Omental fat pad (tissue), 4 donors: Measurements from ENCODE around the gene SEC22A. TPM values are rescaled to one million over a fixed set of nuclear protein-coding genes. Genes with fewer than 3 reads are reported as not detected.

Experiments
- ATAC-seq: fragments of 150-250 bp; one replicate; pipeline ENCODE4 v1.9.1; 2016; ENCODE audit warnings: mild to moderate bottlenecking, moderate library complexity; ENCODE audit not compliant: low FRiP score
- DNase-seq: peaks from one replicate; pipeline ENCODE4 v3.0.0-alpha.2; 2019; ENCODE audit warnings: low spot score
- total RNA-seq, 4 donors: library from RNA; depleted of rRNA; stranded (reverse); fragments of >200 nt; gene quantifications; one replicate each; pipeline ENCODE4 v1.1.0, GENCODE V29; 2016
- TF ChIP-seq, protein P1 (sequence below), 3 donors: fragments of 450-650 bp; IDR thresholded peaks; one replicate each; pipeline ENCODE4 v1.5.1; 2016 to 2017; ENCODE audit warnings: antibody characterized with exemption in 3 of 3, mild to moderate bottlenecking in 3 of 3, moderate library complexity in 2 of 3

SEC22A gene
- total RNA-seq, 4 donors from 2014 or later, result 18.4 to 33.7 (median 31.1) TPM

- TF ChIP-seq, protein P1, sequence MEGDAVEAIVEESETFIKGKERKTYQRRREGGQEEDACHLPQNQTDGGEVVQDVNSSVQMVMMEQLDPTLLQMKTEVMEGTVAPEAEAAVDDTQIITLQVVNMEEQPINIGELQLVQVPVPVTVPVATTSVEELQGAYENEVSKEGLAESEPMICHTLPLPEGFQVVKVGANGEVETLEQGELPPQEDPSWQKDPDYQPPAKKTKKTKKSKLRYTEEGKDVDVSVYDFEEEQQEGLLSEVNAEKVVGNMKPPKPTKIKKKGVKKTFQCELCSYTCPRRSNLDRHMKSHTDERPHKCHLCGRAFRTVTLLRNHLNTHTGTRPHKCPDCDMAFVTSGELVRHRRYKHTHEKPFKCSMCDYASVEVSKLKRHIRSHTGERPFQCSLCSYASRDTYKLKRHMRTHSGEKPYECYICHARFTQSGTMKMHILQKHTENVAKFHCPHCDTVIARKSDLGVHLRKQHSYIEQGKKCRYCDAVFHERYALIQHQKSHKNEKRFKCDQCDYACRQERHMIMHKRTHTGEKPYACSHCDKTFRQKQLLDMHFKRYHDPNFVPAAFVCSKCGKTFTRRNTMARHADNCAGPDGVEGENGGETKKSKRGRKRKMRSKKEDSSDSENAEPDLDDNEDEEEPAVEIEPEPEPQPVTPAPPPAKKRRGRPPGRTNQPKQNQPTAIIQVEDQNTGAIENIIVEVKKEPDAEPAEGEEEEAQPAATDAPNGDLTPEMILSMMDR (IDR thresholded peaks at IDR 0.05), result no peak
- DNase-seq, result no peak
- ATAC-seq, result no peak
These were observed 45.3 kb upstream of the SEC22A start for GRCh38 chr3:123156276-123156995.

DNA sequence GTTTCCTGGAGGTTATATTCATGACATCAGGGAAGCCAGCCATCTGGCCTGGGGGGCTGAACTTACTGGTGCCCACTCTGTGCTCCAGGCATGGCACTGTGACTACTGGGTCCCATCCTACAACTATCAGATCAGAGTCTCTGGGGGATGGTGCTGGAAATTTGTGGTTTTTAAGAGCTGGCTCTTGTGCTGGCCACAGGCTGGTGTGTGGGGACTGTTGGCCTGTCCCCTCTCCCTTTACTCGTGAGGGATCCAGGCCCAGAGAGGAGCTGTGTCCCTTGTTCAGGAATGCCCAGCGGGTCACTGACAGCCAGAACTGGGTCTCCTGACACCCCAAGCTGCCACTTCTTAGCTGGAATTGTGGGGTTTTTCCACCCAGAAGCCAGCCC lies 44.5 kb upstream of the SEC22A start:
- DNase-seq, result no peak
- TF ChIP-seq, protein P1 (IDR thresholded peaks at IDR 0.05), result no peak
- no peak for ATAC-seq

DNA sequence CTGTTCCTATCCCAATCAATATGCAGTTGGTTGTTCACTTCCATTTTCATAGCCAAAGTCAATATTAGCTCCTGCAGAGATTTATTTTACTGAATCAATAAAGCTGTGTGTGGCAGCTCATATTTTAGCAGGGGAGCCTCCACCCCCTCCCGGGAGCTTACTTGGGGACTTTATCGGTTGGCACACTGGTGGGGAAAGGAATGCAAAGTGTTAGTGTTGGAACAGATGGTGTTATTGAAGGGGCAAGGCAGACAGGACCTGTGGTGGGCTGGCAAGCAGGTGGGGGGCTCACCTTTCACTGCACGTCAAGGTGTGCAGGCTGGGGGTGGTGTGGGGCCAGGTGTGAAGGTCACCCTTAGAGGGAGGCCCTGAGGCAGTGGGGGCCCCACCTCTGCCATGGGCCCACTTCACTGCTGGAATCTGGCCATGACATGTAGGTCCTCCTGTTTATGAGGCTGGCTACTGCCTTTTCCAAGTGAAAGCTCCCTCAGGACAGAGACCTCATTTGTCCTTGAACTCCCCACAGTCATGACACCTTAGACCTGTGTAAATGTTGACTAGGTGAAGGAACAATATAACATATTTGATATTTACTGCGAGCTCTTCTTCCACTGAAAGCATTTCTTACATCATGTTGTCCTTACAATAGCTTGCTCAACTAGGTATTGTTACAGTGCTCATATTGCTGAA lies 44.0 kb upstream of the SEC22A start:
- DNase-seq, result no peak
- no peak for ATAC-seq
- TF ChIP-seq, protein P1 (IDR thresholded peaks at IDR 0.05), result no peak

DNA sequence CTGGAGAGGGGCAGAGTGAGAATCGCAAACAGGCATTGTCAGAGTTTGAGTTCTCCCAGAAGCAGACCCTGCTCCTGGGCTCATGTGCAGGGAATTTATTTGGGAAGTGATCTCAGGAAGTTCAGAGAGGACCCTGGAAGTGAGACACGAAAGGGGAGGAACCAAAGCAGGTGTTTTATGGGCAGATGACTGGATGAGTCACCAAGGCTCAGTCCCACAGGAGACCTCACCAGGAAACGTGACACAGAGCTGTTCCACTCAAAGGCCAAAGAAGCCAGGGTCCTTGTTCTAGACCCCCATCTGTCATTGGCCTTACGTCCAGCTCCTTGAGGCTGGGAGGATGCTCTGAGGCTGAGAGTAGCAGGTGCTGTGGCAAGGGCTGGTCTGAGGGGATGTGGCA lies 43.4 kb upstream of the SEC22A start:
- ATAC-seq (no peak), DNase-seq (no peak)
- TF ChIP-seq, protein P1 (IDR thresholded peaks at IDR 0.05), result no peak

- TF ChIP-seq, protein P1 (IDR thresholded peaks at IDR 0.05), result no peak
- DNase-seq (no peak), ATAC-seq (no peak)
These were observed 42.8 kb upstream of the SEC22A start for GRCh38 chr3:123158899-123159390.

DNA sequence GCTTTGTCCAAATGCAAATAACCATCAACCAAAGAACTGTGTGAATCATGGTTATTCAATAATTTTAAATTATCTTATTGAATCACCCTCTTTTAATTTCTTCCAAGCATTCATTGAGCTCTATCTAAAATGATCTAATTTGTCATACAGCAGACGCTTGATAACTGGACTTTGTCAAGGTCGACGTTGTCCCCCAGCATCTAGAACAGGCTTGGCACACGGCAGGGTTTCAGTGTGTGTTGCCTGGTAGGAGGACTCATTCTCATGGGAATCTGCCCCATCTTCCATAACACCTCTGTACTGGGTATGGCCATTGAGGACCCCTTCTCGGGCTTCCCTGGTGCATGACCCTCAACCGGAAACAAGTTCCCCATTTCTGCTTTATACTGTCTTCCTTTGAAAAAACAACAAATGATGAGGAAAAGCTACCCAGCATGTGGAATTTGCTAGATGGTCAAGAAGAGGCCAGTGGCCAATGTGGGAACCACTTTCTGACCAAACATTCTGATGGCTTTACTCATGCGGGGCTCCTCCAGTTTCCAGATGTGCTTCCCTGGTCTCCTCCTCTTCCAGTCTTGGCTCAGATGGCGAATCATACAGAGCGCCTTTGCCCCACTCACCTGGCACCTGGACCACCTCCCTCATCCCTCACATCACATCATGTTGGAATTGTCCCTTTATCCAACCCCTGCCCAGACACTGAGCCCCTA lies 41.7 kb upstream of the SEC22A start:
- DNase-seq (no peak), ATAC-seq (no peak)
- TF ChIP-seq, protein P1 (IDR thresholded peaks at IDR 0.05), result no peak
